GM21737 (cell line): ENCODE data around the gene TNNC1.

Source experiments
- ATAC-seq: cut with Tn5 transposase; IDR thresholded peaks from one replicate; pipeline ENCODE4 v1.9.1; 2021; ENCODE audit warnings: mild to moderate bottlenecking, moderate library complexity; ENCODE audit not compliant: unreplicated experiment

The TNNC1 gene

DNA sequence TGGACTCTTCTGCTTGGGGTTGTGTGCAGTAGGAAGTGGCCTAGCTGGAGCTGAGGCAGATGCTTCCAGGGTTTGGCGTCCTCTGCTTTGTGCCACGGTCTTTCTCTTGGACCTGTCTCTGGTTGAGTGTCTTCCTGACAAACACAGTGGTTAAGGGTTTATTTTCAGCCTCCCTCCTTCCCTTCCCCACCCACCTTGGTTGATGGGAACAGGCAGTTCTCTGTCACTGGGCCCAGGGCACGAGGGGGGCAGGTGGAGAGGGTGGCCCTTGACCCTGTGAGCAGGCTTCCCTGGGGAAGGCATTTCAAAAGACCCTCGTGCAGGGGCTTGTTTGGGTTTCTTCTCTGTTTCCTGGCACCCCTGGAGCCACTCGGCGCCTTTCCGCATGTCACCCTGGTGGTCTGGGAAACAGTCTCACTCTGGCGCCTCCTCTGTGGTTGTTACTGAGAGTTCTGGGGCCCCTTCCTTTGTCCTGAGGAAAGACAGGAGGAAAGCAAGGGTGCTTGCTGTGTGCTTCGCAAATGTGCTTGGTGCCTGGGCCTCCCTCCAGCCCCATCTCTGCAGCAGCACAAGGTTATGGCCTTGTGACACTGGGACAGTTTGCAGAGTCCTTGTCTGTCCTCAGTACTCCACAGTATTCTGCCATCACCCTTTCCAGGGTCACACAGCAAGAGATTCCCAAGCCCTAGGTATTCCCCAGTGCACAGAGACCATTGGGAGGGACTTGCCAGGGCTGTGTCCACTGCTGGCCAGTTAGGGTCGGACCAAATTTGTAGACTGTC, 31.0 kb upstream of the TNNC1 start:
- no peak for ATAC-seq

- no peak for ATAC-seq
These were observed 29.9 kb upstream of the TNNC1 start for GRCh38 chr3:52483577-52484381.

GRCh38 chr3:52483081-52483480, 29.2 kb upstream of the TNNC1 start:
- ATAC-seq, result no peak

DNA sequence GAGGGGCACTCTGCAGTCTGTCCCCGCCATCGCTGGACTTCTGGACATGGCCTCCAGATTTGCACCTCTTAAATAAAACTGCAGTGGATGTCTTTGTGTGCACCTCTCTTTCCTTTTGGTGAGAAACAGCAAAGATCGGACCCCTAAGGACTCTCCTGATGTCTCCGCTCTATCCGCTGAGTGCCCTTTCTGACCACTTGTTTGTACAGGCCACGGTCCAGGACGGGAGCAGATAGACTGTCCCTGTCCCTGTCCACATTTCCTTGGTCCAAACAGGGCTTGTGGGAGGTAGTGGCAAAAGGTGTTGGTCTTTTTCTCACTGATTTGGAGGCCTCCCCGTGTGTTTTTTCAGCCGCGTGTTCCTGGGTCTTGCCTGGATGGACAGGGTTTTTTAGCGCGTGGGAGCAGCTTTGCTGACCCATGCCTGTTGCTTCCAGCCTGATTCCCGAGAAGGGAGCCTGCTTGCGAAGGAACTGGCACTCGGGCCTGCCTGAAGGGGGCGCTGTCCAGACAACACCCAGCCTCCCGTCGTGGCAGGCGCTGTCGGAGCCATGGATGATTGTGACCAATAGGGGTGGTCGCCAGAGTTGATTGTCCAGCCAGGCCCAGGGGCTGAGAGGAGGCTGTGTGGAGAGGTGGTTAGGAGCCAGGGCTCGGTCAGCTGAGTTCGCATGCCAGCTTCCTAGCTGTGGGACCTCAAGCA, 28.1 kb upstream of the TNNC1 start:
- ATAC-seq, result no peak

DNA sequence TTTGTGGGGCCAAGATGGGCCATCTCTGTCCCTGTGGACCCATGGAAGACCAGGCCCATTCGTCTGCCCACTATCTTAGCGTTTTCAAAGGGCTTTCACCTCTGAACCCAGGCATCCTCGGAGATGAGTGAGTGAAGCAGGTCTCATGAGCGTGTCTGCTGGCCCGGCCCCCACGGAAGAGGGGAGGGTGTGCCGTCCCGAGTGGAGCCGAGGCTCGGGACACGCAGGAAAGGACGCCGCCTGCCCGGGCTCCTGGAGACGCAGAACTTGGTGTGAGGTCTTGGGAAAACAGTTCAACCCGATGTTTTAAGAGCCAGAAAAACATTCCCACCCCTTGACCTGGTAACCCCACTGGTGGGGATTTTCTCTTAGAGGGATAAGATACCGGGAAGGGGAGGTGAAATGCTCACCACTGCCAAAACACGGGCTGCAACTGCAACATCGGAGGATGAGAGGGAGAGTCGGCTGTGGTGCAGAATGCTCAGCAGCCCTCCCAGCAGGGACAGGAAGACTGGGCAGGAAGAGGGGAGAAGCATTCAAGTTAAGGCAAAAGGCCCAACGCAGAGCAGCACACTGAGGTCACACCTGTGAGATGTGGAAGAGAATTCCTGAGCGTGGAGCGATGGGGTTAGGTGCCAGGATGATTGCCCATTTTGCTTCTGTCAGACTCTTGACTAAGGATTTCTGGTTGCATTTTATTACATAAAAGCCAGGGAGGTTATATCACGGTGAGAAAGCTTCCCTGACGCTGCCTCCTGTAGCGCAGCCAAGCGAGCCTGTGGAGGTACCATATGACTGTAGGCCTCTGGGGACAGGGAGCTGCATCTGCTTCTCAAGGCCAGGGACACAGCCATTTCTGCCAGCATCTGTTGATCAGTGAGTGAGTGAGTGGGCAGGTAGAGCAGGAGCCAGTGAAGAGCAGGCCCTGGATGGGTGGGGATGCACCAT, 27.2 kb upstream of the TNNC1 start:
- no peak for ATAC-seq

- ATAC-seq, result no peak
These were observed 26.2 kb upstream of the TNNC1 start for GRCh38 chr3:52479877-52480575.

DNA sequence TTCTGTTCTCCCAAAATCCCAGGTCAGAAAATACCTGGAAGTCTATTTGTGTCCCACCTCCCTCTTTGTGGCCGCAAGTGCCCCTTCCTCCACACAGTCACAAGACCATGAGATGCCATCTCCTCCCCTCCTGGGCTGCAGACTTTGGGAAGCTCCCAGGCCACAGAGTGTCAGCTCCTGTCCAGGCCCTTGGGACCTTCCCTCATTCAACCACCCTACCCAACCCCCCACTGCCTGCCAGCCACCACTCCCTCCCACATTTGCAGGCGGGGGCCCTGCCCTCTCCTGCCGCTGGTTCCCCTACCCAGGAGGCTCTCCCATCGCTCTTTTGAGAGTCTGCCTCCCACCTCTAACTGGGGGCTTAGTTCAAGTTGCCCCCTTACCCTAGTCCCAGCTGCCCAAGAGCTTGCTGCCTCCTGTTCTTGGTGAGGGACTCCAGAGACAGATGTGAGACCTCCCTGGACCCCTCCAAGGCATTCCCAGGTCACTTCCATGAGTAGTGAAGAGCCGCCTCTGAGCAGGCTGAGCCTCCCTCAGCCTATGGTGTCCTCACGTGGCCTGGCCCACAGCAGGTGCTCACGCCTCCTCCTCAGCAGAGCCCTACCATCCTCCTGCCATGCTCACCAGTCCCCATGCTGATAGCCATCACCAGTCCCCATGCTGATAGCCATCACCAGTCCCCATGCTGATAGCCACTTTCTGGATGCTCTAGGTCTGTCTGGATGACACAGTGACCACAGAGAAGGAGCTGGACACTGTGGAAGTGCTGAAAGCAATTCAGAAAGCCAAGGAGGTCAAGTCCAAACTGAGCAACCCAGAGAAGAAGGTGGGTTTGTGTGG, 25.4 kb upstream of the TNNC1 start:
- ATAC-seq, result no peak

DNA sequence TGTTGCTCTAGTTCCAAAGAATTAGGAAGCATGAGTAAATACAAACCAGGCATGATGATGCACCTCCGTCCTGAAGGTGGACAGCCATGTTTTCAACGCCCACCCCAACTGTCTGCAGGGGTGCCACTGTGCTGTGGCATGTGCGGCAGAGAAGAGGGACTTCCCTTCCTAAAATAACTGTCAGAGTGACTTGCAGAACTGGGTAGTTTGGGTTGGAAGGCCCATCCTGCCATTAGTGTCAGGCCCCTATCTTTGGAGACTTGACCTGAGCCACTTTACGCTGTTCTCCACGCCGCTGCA, 23.9 kb upstream of the TNNC1 start:
- ATAC-seq, result no peak

GRCh38 chr3:52477076-52477795, 23.4 kb upstream of the TNNC1 start:
- ATAC-seq, result no peak

DNA sequence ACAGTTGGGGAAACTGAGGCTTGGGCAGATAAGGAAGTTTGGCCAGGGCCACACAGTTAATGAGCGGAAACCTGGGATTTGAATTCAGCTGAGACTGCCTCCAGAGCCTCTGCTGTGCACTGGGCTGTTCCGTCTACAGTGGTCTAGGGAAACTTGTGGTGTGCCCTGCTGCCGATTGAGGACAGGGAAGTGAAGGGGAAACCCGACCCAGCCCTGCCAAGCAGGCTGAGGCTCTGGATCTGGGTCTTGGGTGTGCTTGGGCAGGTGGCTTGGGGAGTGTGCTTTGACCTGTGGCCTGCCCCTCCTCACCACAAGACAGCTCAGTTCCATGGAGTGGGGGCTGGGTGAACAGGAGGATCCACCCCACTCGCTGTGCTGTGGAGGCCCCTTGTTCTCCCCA, 19.2 kb upstream of the TNNC1 start:
- no peak for ATAC-seq

- no peak for ATAC-seq
These were observed 18.6 kb upstream of the TNNC1 start for GRCh38 chr3:52472239-52473000.

GRCh38 chr3:52471371-52472238, 17.8 kb upstream of the TNNC1 start:
- ATAC-seq, result no peak

GRCh38 chr3:52470920-52471319, 17.1 kb upstream of the TNNC1 start:
- ATAC-seq, result no peak

GRCh38 chr3:52469001-52469400, 15.2 kb upstream of the TNNC1 start:
- no peak for ATAC-seq

DNA sequence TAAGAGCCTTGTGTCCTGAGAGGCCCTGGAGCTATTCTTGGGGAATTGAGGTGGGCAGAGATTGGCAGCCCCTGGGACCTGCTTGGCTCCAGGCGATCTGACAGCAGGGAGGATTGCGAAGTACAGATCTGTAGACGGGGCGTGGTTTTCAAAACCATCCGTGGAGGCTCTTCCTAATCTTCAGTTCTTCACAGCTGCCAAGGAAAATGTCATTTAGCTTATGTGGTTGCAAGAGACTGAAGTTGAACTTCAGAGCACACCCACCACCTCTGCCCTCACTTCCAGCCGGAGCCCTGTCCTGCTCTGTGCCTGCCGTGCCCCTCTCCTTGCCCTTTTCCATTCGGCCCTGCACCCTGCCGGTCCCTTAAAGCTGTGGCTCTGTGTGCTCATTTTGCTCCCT, 14.5 kb upstream of the TNNC1 start:
- no peak for ATAC-seq

DNA sequence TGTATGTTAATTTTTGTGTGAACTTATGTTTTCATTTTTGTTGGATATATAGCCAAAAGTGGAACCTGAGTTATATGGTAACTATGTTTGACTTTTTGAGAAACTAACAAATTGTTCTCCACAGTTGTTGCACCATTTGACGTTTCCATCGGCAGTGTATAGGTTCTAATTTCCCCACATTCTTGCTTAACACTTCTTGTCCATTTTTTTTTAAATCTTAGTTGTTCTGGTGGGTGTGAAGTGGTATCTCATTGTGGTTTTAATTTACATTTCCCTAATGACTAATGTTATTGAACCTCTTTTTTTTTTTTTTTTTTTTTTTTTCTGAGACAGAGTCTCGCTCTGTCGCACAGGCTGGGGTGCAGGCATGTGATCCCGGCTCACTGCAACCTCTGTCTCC, 9.6 kb upstream of the TNNC1 start:
- no peak for ATAC-seq

GRCh38 chr3:52461874-52462273, 8.0 kb upstream of the TNNC1 start:
- ATAC-seq, result no peak
